ENCODE measurements around the gene TAAR8.
"Not testable (repeated sequence)": the region's sequence is repeated elsewhere in the genome, so short reads cannot be mapped to it uniquely, and the experiment has no call there.

The TAAR8 gene

DNA sequence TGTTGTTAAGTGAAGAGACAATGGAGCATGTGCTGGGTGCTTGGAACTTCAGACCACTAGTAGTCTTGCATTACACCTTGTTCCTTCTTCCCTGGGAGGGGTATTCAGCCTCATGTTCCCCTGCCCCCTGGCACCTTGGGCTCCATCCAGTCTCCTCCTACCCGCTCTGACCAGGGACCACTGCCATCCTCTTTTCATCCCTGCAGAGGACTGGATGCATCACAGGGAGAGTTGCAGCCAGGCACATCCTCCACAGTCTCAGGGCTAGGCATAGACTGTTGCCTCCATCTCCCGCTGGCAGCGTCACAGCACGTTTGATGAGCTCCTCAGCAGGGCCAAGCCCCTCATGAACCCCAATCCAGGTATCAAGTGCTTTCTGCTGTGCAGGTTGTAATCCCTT lies 1.3 kb upstream of the TAAR8 start:
- TF ChIP-seq, protein P1, sequence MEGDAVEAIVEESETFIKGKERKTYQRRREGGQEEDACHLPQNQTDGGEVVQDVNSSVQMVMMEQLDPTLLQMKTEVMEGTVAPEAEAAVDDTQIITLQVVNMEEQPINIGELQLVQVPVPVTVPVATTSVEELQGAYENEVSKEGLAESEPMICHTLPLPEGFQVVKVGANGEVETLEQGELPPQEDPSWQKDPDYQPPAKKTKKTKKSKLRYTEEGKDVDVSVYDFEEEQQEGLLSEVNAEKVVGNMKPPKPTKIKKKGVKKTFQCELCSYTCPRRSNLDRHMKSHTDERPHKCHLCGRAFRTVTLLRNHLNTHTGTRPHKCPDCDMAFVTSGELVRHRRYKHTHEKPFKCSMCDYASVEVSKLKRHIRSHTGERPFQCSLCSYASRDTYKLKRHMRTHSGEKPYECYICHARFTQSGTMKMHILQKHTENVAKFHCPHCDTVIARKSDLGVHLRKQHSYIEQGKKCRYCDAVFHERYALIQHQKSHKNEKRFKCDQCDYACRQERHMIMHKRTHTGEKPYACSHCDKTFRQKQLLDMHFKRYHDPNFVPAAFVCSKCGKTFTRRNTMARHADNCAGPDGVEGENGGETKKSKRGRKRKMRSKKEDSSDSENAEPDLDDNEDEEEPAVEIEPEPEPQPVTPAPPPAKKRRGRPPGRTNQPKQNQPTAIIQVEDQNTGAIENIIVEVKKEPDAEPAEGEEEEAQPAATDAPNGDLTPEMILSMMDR (IDR thresholded peaks at IDR 0.05), result no peak
- Histone ChIP-seq H3K27ac (no peak overlapping the region), H3K36me3 (no peaks in the 10 kb centered on the region), H3K9me3 (no peaks in the 10 kb centered on the region), H3K27me3 (peaks cover 36% of the 10 kb centered on the region), H3K4me1 (ENCODE audit: control insufficient read depth in 1 of 2, insufficient read depth in 1 of 2, low read depth in 1 of 2, low read length in 1 of 2) (no peaks in the 10 kb centered on the region), H3K4me3 (ENCODE audit: low read depth in 1 of 2, low read length in 1 of 2) (no peak overlapping the region)

DNA sequence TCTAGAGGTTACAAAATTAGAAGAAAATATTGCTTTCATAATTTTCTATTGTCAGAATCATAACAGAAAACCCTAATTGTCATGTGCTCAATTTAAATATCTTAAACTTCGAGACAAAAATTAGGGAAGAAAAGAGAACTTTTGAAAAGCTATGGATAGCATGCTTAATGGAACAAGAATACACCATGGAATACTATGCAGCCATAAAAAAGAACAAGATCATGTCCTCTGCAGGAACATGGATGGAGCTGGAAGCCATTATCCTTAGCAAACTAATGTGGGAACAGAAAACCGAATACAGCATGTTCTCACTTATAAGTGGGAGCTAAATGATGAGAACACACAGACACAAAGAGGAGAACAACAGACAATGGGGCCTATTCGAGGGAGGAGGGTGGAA lies 7.6 kb downstream of the TAAR8 start:
- H3K4me1 ChIP-seq (ENCODE audit: control insufficient read depth in 1 of 2, insufficient read depth in 1 of 2, low read depth in 1 of 2, low read length in 1 of 2); H3K27ac ChIP-seq; H3K9me3 ChIP-seq; H3K4me3 ChIP-seq (ENCODE audit: low read depth in 1 of 2, low read length in 1 of 2); H3K36me3 ChIP-seq: not testable (repeated sequence)
- H3K27me3 ChIP-seq, result peaks cover 47% of the 10 kb centered on the region

DNA sequence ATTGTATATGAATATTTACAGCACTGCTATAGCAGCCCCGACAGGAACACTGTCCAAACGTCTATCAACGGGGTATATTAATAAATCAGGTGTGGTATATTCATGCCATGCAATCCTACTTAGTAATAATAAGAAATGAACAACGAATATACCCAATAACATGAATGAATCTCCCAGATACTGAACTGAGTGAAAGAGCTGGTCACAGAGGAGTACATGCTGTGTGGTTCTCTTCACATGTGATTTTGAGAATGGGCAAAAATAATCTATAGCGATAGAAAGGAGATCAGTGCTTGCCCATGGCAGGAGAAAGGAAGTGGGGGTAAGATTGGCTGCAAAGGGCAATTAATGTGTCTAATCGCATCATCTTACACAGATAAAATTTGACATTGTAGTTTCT lies 13.9 kb downstream of the TAAR8 start:
- peaks cover 62% of the 10 kb centered on the region for H3K27me3 ChIP-seq
- H3K36me3 ChIP-seq, result no peaks in the 10 kb centered on the region
- TF ChIP-seq, protein P1 (IDR thresholded peaks at IDR 0.05), result no peak
- H3K4me3 ChIP-seq (ENCODE audit: low read depth in 1 of 2, low read length in 1 of 2), result no peak overlapping the region
- H3K4me1 ChIP-seq (ENCODE audit: control insufficient read depth in 1 of 2, insufficient read depth in 1 of 2, low read depth in 1 of 2, low read length in 1 of 2), result peaks cover 5 to 12% of the 10 kb centered on the region in 2 experiments
- no peaks in the 10 kb centered on the region for H3K9me3 ChIP-seq
- H3K27ac ChIP-seq, result no peak overlapping the region

DNA sequence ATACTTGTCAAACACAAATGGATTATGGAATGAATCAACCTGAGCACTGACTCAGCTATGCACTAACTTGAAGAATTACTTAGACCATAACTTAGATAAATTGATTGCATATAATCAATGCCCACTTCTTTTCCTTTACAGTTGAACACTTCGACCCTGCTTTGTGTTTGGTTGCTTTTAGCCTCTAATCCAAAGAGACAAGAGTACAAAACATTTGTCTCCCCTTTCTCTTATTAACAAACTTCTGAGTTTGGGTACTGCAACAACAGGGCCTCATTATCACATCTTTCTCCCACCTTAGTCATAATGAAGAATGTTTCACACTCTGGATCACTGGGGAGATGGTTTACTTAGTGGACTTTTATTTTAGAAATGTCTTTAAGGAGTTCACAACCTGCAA lies 15.1 kb downstream of the TAAR8 start:
- Histone ChIP-seq H3K27me3 (peaks cover 55% of the 10 kb centered on the region), H3K4me3 (ENCODE audit: low read depth in 1 of 2, low read length in 1 of 2) (no peak overlapping the region), H3K27ac (no peak overlapping the region), H3K4me1 (ENCODE audit: control insufficient read depth in 1 of 2, insufficient read depth in 1 of 2, low read depth in 1 of 2, low read length in 1 of 2) (peaks cover 17 to 23% of the 10 kb centered on the region in 2 experiments), H3K9me3 (no peaks in the 10 kb centered on the region), H3K36me3 (no peaks in the 10 kb centered on the region)
- TF ChIP-seq, protein P1 (IDR thresholded peaks at IDR 0.05), result no peak

DNA sequence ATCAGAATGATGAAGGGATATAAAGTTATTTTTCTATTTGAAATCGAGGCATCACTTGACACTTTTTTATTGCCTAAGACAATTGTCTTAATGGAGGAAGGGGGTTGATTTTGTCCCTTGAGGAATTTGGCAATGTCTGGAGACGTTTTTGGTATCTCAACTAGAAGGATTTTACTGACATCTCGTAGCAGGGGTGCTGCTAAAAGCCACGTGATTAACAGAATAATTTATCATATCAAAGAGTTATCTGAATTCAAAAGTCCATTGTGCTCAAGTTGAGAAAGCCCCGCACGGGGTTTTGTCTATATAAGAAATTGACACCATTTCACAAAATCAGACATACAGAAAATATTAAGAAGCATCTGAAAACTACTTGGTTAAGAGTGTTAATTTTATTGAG lies 16.1 kb downstream of the TAAR8 start:
- no peaks in the 10 kb centered on the region for H3K9me3 ChIP-seq
- TF ChIP-seq, protein P1 (IDR thresholded peaks at IDR 0.05), result no peak
- H3K4me3 ChIP-seq (ENCODE audit: low read depth in 1 of 2, low read length in 1 of 2), result no peak overlapping the region
- no peaks in the 10 kb centered on the region for H3K36me3 ChIP-seq
- peaks cover 44% of the 10 kb centered on the region for H3K27me3 ChIP-seq
- H3K4me1 ChIP-seq (ENCODE audit: control insufficient read depth in 1 of 2, insufficient read depth in 1 of 2, low read depth in 1 of 2, low read length in 1 of 2), result peaks cover 21 to 27% of the 10 kb centered on the region in 2 experiments
- no peak overlapping the region for H3K27ac ChIP-seq

DNA sequence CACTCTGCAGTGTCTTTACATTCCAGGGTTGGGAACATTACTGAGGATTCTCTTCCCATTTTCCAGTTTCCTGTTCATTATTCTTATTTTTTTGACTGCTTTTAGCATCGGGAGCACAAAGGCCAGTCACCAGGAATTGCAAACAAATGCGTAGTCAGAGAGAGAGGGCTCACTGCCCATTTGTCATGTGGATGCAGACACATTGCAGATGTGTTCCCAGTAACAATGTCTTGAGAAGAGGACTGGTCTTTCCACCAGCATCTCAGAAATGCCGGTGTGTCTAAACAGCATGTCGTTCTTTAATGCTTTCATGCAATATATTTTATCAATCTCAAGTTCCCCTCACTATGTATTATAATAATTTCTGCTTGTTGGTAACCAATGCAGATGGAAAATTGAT lies 16.7 kb downstream of the TAAR8 start:
- H3K4me1 ChIP-seq (ENCODE audit: control insufficient read depth in 1 of 2, insufficient read depth in 1 of 2, low read depth in 1 of 2, low read length in 1 of 2), result peaks cover 21 to 27% of the 10 kb centered on the region in 2 experiments
- H3K9me3 ChIP-seq, result no peaks in the 10 kb centered on the region
- TF ChIP-seq, protein P1 (IDR thresholded peaks at IDR 0.05), result no peak
- H3K36me3 ChIP-seq, result no peaks in the 10 kb centered on the region
- H3K27ac ChIP-seq, result no peak overlapping the region
- peaks cover 38% of the 10 kb centered on the region for H3K27me3 ChIP-seq
- no peak overlapping the region for H3K4me3 ChIP-seq (ENCODE audit: low read depth in 1 of 2, low read length in 1 of 2)

All from neutrophil (primary cell).